ENCODE data around the gene UBASH3A. TPM values are rescaled to one million over a fixed set of nuclear protein-coding genes. Genes with fewer than 3 reads are reported as not detected.

The UBASH3A gene
- total and polyA plus RNA-seq, 2 donors (not counting 1 experiment from before 2014, with no cell fraction given), result 0.12 to 0.33 TPM

DNA sequence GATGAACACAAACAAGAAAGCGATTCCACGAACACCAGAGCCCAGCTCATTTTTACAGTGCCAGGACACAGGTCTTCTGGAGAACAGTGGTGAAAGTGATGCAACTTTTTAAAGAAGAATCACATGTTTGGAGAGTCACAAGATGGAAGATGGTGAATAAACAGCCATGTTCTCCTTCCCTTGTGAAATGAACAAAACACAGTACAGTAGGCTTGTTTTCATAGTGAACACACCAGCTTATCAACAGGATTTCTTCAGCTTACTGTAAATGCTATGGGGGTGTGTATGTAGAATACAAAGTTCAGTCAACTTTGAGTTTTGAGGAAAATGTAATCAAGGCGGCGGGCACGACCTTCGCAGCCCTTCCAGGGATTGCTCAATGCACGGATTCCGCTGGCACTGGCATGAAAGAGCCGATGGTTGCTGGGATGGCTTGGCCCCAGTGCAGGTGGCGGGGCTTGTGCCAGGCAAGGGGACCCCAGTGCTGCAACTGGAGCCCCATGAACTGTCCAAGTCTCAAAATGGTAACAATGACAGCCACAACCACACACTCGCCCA is 17.6 kb upstream of the UBASH3A start:
- Mint-ChIP-seq H3K27ac (no peak overlapping the region), H3K9me3 (ENCODE audit: insufficient read depth) (peaks cover 14% of the 10 kb centered on the region), H3K4me3 (no peak overlapping the region), H3K27me3 (peaks cover 15% of the 10 kb centered on the region), H3K4me1 (peaks cover 45% of the 10 kb centered on the region)
- WGBS (ENCODE audit: insufficient coverage), result 94% methylated on average over 10 of the region's 11 CpGs
- TF ChIP-seq EZH2 (IDR thresholded peaks at IDR 0.05; ENCODE audit: borderline replicate concordance, insufficient read depth, low read depth, low read length, poor library complexity, severe bottlenecking), result no peak
- TF ChIP-seq, protein P1, sequence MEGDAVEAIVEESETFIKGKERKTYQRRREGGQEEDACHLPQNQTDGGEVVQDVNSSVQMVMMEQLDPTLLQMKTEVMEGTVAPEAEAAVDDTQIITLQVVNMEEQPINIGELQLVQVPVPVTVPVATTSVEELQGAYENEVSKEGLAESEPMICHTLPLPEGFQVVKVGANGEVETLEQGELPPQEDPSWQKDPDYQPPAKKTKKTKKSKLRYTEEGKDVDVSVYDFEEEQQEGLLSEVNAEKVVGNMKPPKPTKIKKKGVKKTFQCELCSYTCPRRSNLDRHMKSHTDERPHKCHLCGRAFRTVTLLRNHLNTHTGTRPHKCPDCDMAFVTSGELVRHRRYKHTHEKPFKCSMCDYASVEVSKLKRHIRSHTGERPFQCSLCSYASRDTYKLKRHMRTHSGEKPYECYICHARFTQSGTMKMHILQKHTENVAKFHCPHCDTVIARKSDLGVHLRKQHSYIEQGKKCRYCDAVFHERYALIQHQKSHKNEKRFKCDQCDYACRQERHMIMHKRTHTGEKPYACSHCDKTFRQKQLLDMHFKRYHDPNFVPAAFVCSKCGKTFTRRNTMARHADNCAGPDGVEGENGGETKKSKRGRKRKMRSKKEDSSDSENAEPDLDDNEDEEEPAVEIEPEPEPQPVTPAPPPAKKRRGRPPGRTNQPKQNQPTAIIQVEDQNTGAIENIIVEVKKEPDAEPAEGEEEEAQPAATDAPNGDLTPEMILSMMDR (IDR thresholded peaks at IDR 0.05), result no peak
- Histone ChIP-seq H3K4me1 (ENCODE audit: control insufficient read depth in 2 of 2, insufficient read depth in 2 of 2, low read length in 2 of 2) (peaks cover 12 to 25% of the 10 kb centered on the region in 2 donors), H3K27me3 (replicated peaks in 1 of 4; ENCODE audit: control extremely low read depth in 1 of 4, control insufficient read depth in 3 of 4, insufficient read depth in 4 of 4, low read length in 3 of 4) (peaks cover 0 to 4% (median 0%) of the 10 kb centered on the region in 4 experiments), H3K4me2 (replicated peaks; ENCODE audit: low read depth, low read length, poor library complexity, severe bottlenecking) (no peak overlapping the region), H4K20me1 (ENCODE audit: control insufficient read depth, insufficient read depth, low read length, poor library complexity, severe bottlenecking) (no peaks in the 10 kb centered on the region), H3K27ac (ENCODE audit: low read length in 2 of 2) (no peak overlapping the region), H3K36me3 (replicated peaks in 1 of 2; ENCODE audit: control extremely low read depth in 1 of 2, control insufficient read depth in 1 of 2, extremely low read depth in 1 of 2, insufficient read depth in 2 of 2, low read length in 1 of 2) (no peaks in the 10 kb centered on the region), H3K79me2 (ENCODE audit: control insufficient read depth, insufficient read depth, low read length) (no peaks in the 10 kb centered on the region), H2AFZ (ENCODE audit: insufficient read depth, low read depth, low read length, poor library complexity, severe bottlenecking) (no peak overlapping the region), H3K9me3 (ENCODE audit: control extremely low read depth in 1 of 3, control insufficient read depth in 2 of 3, insufficient read depth in 1 of 3, low read length in 2 of 3) (peaks cover 2 to 39% (median 18%) of the 10 kb centered on the region in 3 donors), H3K4me3 (ENCODE audit: control extremely low read depth in 1 of 5, extremely low read depth in 1 of 5, insufficient read depth in 1 of 5, low read depth in 2 of 5, low read length in 4 of 5) (no peak overlapping the region), H3K9ac (ENCODE audit: low read length) (no peak overlapping the region)
- intact Hi-C loops (cut with micrococcal nuclease), result no loop called here
- POLR2A ChIA-PET, result no interaction called here
- CTCF ChIA-PET, result no interaction called here
- ATAC-seq (ENCODE audit: low read depth) (no peak), DNase-seq (no peak)

DNA sequence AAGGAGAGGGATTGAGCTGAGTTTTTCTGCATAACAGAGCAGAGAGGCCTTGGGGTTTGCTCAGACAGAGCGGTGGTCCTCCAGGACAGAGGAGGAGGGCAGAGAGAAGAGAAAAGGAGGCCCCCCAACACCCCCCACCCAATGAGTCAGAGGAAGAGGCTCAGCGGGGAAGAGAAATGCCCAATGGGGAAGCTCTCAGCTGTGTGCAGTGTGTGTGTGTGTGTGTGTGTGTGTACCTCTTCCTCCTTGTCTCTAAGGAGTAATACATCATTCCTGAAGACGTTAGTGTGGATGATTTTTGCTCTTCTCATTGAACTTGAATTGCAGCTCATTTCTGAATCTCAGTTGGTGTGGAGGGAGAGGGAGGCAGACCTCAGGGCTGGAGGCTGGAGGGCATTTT is 16.5 kb upstream of the UBASH3A start:
- no peak overlapping the region for H3K4me3 Mint-ChIP-seq
- Histone ChIP-seq H3K4me3 (ENCODE audit: control extremely low read depth in 1 of 5, extremely low read depth in 1 of 5, insufficient read depth in 1 of 5, low read depth in 2 of 5, low read length in 4 of 5) (no peak overlapping the region), H4K20me1 (ENCODE audit: control insufficient read depth, insufficient read depth, low read length, poor library complexity, severe bottlenecking) (no peaks in the 10 kb centered on the region), H2AFZ (ENCODE audit: insufficient read depth, low read depth, low read length, poor library complexity, severe bottlenecking) (no peak overlapping the region), H3K9ac (ENCODE audit: low read length) (no peak overlapping the region), H3K4me2 (replicated peaks; ENCODE audit: low read depth, low read length, poor library complexity, severe bottlenecking) (no peak overlapping the region), H3K9me3 (ENCODE audit: control extremely low read depth in 1 of 3, control insufficient read depth in 2 of 3, insufficient read depth in 1 of 3, low read length in 2 of 3) (peaks cover 2 to 29% (median 7%) of the 10 kb centered on the region in 3 donors), H3K4me1 (ENCODE audit: control insufficient read depth in 2 of 2, insufficient read depth in 2 of 2, low read length in 2 of 2) (peaks cover 12 to 25% of the 10 kb centered on the region in 2 donors), H3K27ac (ENCODE audit: low read length in 2 of 2) (no peak overlapping the region), H3K36me3 (replicated peaks in 1 of 2; ENCODE audit: control extremely low read depth in 1 of 2, control insufficient read depth in 1 of 2, extremely low read depth in 1 of 2, insufficient read depth in 2 of 2, low read length in 1 of 2) (no peaks in the 10 kb centered on the region), H3K79me2 (ENCODE audit: control insufficient read depth, insufficient read depth, low read length) (no peaks in the 10 kb centered on the region), H3K27me3 (replicated peaks in 1 of 4; ENCODE audit: control extremely low read depth in 1 of 4, control insufficient read depth in 3 of 4, insufficient read depth in 4 of 4, low read length in 3 of 4) (peaks cover 0 to 4% (median 0%) of the 10 kb centered on the region in 4 experiments)
- ATAC-seq (ENCODE audit: low read depth) (no peak), DNase-seq (no peak)
- ChIA-PET CTCF (interaction anchor here (0.9 kb wide), 1 partner anchor 223 kb away, joined by 3 read pairs; no protein-coding TSS in a partner anchor), POLR2A (no interaction called here)
- H3K27ac Mint-ChIP-seq, result no peak overlapping the region
- peaks cover 15% of the 10 kb centered on the region for H3K27me3 Mint-ChIP-seq
- peaks cover 47% of the 10 kb centered on the region for H3K4me1 Mint-ChIP-seq
- no peak for TF ChIP-seq EZH2 (IDR thresholded peaks at IDR 0.05; ENCODE audit: borderline replicate concordance, insufficient read depth, low read depth, low read length, poor library complexity, severe bottlenecking)
- TF ChIP-seq, protein P1 (IDR thresholded peaks at IDR 0.05), result no peak
- no CpG with 5 or more reads among the region's 3 CpGs for WGBS (ENCODE audit: insufficient coverage)
- peaks cover 8% of the 10 kb centered on the region for H3K9me3 Mint-ChIP-seq (ENCODE audit: insufficient read depth)
- intact Hi-C loops (cut with micrococcal nuclease), result no loop called here

Data from B cell (primary cell).